Vagina (tissue), 2 donors: Measurements from ENCODE around the gene TANGO6.

ENCODE experiments used
- POLR2A ChIP-seq, 2 donors: fragments of 450-650 bp; IDR thresholded peaks; one replicate each; pipeline ENCODE4 v1.6.1; 2017; ENCODE audit warnings: antibody characterized with exemption in 2 of 2, mild to moderate bottlenecking in 2 of 2, moderate library complexity in 2 of 2
- TF ChIP-seq, protein P1 (sequence below), 3 experiments: fragments of 450-650 bp in 2 of 3; fragments of 200-600 bp in 1 of 3; sonication (generic) in 1 of 3; IDR thresholded peaks; one replicate each; pipeline ENCODE4 v1.5.1; 2017 to 2019; ENCODE audit warnings: antibody characterized with exemption in 3 of 3, mild to moderate bottlenecking in 2 of 3, moderate library complexity in 2 of 3

DNA sequence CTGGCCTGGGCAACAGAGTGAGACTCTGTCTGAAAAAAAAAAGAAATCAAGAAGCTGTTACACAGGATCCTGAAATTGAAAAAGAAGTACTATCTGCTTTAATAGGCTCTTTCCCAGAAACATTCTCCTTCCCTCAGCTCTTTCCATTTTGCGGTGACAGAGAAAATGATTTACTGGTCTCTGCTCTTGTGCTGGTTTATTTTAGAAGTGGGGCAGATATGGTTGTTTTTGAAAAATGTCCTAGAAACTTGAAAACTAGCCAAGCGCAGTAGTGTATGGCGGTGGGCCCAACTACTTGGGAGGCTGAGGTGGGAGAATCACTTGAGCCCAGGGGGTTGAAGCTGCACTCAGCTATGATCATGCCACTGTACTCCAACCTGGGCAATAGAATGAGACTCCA lies 28.8 kb upstream of the TANGO6 start:
- no peak for TF ChIP-seq POLR2A (IDR thresholded peaks at IDR 0.05)
- TF ChIP-seq, protein P1, sequence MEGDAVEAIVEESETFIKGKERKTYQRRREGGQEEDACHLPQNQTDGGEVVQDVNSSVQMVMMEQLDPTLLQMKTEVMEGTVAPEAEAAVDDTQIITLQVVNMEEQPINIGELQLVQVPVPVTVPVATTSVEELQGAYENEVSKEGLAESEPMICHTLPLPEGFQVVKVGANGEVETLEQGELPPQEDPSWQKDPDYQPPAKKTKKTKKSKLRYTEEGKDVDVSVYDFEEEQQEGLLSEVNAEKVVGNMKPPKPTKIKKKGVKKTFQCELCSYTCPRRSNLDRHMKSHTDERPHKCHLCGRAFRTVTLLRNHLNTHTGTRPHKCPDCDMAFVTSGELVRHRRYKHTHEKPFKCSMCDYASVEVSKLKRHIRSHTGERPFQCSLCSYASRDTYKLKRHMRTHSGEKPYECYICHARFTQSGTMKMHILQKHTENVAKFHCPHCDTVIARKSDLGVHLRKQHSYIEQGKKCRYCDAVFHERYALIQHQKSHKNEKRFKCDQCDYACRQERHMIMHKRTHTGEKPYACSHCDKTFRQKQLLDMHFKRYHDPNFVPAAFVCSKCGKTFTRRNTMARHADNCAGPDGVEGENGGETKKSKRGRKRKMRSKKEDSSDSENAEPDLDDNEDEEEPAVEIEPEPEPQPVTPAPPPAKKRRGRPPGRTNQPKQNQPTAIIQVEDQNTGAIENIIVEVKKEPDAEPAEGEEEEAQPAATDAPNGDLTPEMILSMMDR (IDR thresholded peaks at IDR 0.05), result no peak
